ENCODE results near the gene PRIM2.
"Not testable (repeated sequence)": the region's sequence is repeated elsewhere in the genome, so short reads cannot be mapped to it uniquely, and the experiment has no call there.

- TF ChIP-seq ZNF23 (tag by site-specific recombination; IDR thresholded peaks at IDR 0.05; ENCODE audit: borderline replicate concordance); ZNF501 (tag by site-specific recombination; IDR thresholded peaks at IDR 0.05); CTCF (tag by site-specific recombination; IDR thresholded peaks at IDR 0.05); ZNF544 (tag by site-specific recombination; IDR thresholded peaks at IDR 0.05); ZBTB7A (tag by site-specific recombination; IDR thresholded peaks at IDR 0.05; ENCODE audit: low read depth); ZNF391 (tag by site-specific recombination; IDR thresholded peaks at IDR 0.05; ENCODE audit: borderline replicate concordance, low read depth); PRDM2 (tag by site-specific recombination; IDR thresholded peaks at IDR 0.05; ENCODE audit: borderline replicate concordance): not testable (repeated sequence)
Observed at GRCh38 chr6:57392047-57392446, 74.6 kb downstream of the PRIM2 start.

All from HEK293 (cell line).